IPS DF 19.7 (cell line): ENCODE data around the gene SCMH1.

Experiments
- DNase-seq: peaks from one replicate; pipeline ENCODE4 v3.0.0-alpha.2; 2013; ENCODE audit warnings: low read depth, low spot score

The SCMH1 gene

GRCh38 chr1:41025979-41026819, 215.9 kb downstream of the SCMH1 start:
- DNase-seq: no peak

- no peak for DNase-seq
Measured at GRCh38 chr1:41024953-41025352, 217.2 kb downstream of the SCMH1 start.

GRCh38 chr1:41023279-41023990, 218.7 kb downstream of the SCMH1 start:
- DNase-seq: no peak

GRCh38 chr1:41022424-41022823, 219.7 kb downstream of the SCMH1 start:
- no peak for DNase-seq

GRCh38 chr1:41021526-41022308, 220.4 kb downstream of the SCMH1 start, which contains the start of gene SLFNL1:
Gene SLFNL1, minus strand, starts transcription at chr1:41021725. Its CDS starts 1,065 bp downstream, at chr1:41020660.
- no peak for DNase-seq

GRCh38 chr1:41020654-41021053, 221.5 kb downstream of the SCMH1 start:
- DNase-seq: no peak

GRCh38 chr1:41020109-41020576, 222.0 kb downstream of the SCMH1 start:
- no peak for DNase-seq

- DNase-seq: no peak
Measured at GRCh38 chr1:41019353-41019745, 222.8 kb downstream of the SCMH1 start.

- no peak for DNase-seq
Measured at GRCh38 chr1:41018018-41018410, 224.1 kb downstream of the SCMH1 start.

GRCh38 chr1:41017141-41018017, 224.7 kb downstream of the SCMH1 start:
- no peak for DNase-seq

- DNase-seq: no peak
Measured at GRCh38 chr1:41015897-41016470, 226.1 kb downstream of the SCMH1 start.

- no peak for DNase-seq
Measured at GRCh38 chr1:41015281-41015896, 226.7 kb downstream of the SCMH1 start.

GRCh38 chr1:41014871-41015270, 227.2 kb downstream of the SCMH1 start:
- no peak for DNase-seq

- DNase-seq: no peak
Measured at GRCh38 chr1:41013796-41014195, 228.3 kb downstream of the SCMH1 start.

GRCh38 chr1:41013024-41013423, 229.1 kb downstream of the SCMH1 start:
- no peak for DNase-seq

- DNase-seq: no peak
Measured at GRCh38 chr1:41010345-41010744, 231.8 kb downstream of the SCMH1 start.

GRCh38 chr1:41009466-41009865, 232.6 kb downstream of the SCMH1 start:
- no peak for DNase-seq

GRCh38 chr1:41006942-41007865, 234.9 kb downstream of the SCMH1 start:
- DNase-seq: no peak

GRCh38 chr1:41005876-41006275, 236.2 kb downstream of the SCMH1 start:
- no peak for DNase-seq
